Naive B cell (primary cell): Measurements from ENCODE around the gene NMNAT3. TPM values are rescaled to one million over a fixed set of nuclear protein-coding genes. Genes with fewer than 3 reads are reported as not detected.

ENCODE experiments used
- ATAC-seq, 2 donors: fragments of 150-1000 bp; cut with Tn5 transposase; 2 replicates each; pipeline ENCODE4 v1.10.0; 2021; ENCODE audit warnings: low read depth in 2 of 2, mild to moderate bottlenecking in 2 of 2, moderate library complexity in 2 of 2
- DNase-seq: peaks from one replicate; pipeline ENCODE4 v3.0.0; 2022
- H3K27ac Mint-ChIP-seq, 6 donors: one replicate each; pipeline ENCODE4 v1.8.0; 2020 to 2022; ENCODE audit warnings: mild to moderate bottlenecking in 6 of 6, mixed read lengths in 6 of 6, moderate library complexity in 5 of 6, inconsistent platforms in 2 of 6
- H3K27me3 Mint-ChIP-seq, 3 donors: one replicate each; pipeline ENCODE4 v1.8.0; 2021 to 2022; ENCODE audit warnings: mixed read lengths in 3 of 3, mild to moderate bottlenecking in 1 of 3
- H3K36me3 Mint-ChIP-seq, 2 donors: one replicate each; pipeline ENCODE4 v1.8.0; 2020 to 2022; ENCODE audit warnings: mixed read lengths in 2 of 2, inconsistent platforms in 1 of 2, mild to moderate bottlenecking in 1 of 2
- H3K4me1 Mint-ChIP-seq, 3 donors: one replicate each; pipeline ENCODE4 v1.8.0; 2020 to 2022; ENCODE audit warnings: mixed read lengths in 3 of 3, inconsistent platforms in 1 of 3, mild to moderate bottlenecking in 1 of 3, moderate library complexity in 1 of 3
- H3K4me3 Mint-ChIP-seq, 8 donors: one replicate each; pipeline ENCODE4 v1.8.0; 2020 to 2022; ENCODE audit warnings: mild to moderate bottlenecking in 8 of 8, mixed read lengths in 8 of 8, moderate library complexity in 8 of 8, inconsistent platforms in 2 of 8
- H3K9me3 Mint-ChIP-seq, 7 donors: one replicate each; pipeline ENCODE4 v1.8.0; 2020 to 2022; ENCODE audit warnings: mixed read lengths in 7 of 7, mild to moderate bottlenecking in 5 of 7, inconsistent platforms in 2 of 7, moderate library complexity in 1 of 7
- polyA plus RNA-seq, 6 donors: library from polyadenylated mRNA; unstranded; fragments of 300-500 nt; fragmentation: Illumina TruSeq; gene quantifications; one replicate each; pipeline ENCODE4 v1.2.3, GENCODE V29; 2021; ENCODE audit warnings: low read depth in 6 of 6

Gene NMNAT3
- polyA plus RNA-seq, 6 donors from 2014 or later, result 2.7 to 4.5 (median 3.3) TPM; not detected in 1

DNA sequence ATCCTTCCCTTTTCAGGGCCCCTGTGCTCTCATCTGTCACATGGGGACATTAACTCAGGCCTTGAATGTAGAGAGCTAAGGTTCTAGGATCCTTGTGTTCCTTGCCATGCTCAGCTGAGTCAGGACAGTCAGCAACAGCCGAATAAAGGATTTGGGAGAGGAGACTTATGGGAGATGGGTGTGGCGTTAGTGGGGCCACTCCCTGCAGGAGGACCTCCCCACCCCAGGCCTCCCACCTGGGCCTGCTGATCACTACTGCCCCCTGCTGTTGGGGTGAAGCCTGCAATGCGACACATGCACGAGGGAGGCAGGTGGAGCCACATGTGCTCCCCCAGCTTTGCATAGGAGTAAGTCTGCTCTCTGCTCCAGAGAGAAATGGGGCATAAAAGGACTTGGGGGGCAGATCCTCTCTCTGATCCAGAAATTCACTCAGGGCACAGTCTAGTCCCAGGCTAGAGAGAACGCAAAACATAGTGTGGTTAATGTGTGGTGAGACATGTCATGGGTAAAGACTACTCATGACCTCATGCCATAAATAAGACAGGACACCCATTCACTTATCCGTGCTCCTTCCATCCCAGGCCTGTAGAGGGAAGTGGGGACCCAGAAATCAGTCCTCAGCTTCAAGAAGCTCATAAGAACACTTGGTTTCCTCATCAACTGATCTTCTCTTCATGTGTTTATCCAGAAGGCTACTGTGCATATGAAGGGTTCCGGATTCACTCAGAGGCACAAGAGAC lies 157.6 kb downstream of the NMNAT3 start:
- DNase-seq, result no peak
- Mint-ChIP-seq H3K9me3 (no peaks in the 10 kb centered on the region), H3K27me3 (peaks cover 0 to 4% (median 0%) of the 10 kb centered on the region in 3 donors), H3K27ac (peak overlapping the region in 1 of 6 donors; percentile 51), H3K4me3 (peak overlapping the region in 1 of 8 donors; percentile 56), H3K36me3 (no peaks in the 10 kb centered on the region), H3K4me1 (peaks cover 0 to 8% (median 6%) of the 10 kb centered on the region in 3 donors)
- no peak for ATAC-seq

DNA sequence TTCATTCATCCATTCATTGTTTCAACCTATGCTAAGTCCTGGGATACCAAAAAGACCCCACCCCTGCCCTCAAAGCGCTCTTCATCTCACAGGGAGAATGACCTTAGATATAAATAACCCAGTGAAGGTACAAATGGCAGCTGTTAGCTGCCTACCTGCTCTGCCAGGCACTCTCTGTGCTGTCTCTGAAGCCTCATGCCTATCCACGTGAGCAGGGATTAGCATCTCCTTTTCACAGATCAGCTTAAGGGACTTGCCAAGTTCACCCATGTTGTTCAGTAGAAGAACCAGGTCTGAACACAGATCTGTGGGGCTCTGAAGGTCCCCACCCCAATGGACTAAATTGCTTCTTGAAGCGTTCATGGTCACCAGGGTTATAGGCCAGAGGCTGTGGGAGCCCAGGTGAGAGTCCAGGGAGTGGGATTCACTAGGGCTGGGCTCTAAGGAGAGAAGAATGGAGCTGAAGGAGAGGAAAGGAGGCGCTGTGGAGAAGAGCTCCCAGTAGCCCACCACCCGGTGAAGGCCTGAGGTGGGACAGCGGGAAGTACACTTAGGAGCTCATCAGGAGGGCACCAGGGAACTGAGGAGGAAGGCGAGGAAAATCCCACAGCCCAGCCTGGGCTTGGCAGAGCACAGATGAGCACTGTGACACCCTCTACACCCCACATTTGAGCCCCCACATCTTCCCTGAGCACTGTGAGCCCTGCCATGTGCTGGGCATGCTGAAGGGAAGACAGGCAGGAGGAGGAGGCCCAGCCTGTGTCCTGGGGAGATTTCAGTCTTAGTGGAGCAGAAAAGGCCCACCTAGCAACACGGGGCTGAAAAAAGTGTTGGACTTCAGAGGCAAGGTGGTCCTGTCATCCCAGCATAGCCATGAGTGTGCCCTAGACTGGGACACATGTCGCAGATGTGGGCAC lies 158.6 kb downstream of the NMNAT3 start:
- DNase-seq (no peak), ATAC-seq (no peak)
- no peaks in the 10 kb centered on the region for H3K36me3 Mint-ChIP-seq
- no peak overlapping the region for H3K27ac Mint-ChIP-seq
- no peaks in the 10 kb centered on the region for H3K9me3 Mint-ChIP-seq
- H3K27me3 Mint-ChIP-seq, result peaks cover 0 to 4% (median 0%) of the 10 kb centered on the region in 3 donors
- H3K4me3 Mint-ChIP-seq, result no peak overlapping the region
- peaks cover 0 to 8% (median 6%) of the 10 kb centered on the region in 3 donors for H3K4me1 Mint-ChIP-seq

DNA sequence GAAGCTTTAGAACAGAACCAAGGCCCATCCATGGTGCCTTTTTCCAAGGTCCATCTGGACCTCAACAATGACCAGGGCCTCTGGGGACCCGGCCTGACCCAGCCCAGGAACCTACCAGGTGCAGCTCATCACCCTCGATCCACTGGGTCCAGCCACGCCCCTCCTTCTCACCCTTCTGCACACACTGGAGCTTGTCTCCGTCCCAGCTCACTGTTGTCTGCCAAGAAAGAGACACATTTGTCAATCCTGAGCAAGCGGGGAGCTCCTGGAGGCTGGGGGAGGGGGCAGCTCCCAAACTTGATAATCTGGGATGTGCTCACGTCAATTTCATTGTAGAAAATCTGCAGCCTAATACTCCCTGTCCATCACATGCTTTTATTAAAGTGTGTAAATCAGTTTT lies 159.5 kb downstream of the NMNAT3 start:
- peaks cover 0 to 4% (median 0%) of the 10 kb centered on the region in 3 donors for H3K27me3 Mint-ChIP-seq
- DNase-seq, result no peak
- H3K27ac Mint-ChIP-seq, result no peak overlapping the region
- H3K4me1 Mint-ChIP-seq, result peaks cover 0 to 8% (median 6%) of the 10 kb centered on the region in 3 donors
- H3K9me3 Mint-ChIP-seq, result no peaks in the 10 kb centered on the region
- H3K4me3 Mint-ChIP-seq, result no peak overlapping the region
- no peak for ATAC-seq
- H3K36me3 Mint-ChIP-seq, result no peaks in the 10 kb centered on the region

DNA sequence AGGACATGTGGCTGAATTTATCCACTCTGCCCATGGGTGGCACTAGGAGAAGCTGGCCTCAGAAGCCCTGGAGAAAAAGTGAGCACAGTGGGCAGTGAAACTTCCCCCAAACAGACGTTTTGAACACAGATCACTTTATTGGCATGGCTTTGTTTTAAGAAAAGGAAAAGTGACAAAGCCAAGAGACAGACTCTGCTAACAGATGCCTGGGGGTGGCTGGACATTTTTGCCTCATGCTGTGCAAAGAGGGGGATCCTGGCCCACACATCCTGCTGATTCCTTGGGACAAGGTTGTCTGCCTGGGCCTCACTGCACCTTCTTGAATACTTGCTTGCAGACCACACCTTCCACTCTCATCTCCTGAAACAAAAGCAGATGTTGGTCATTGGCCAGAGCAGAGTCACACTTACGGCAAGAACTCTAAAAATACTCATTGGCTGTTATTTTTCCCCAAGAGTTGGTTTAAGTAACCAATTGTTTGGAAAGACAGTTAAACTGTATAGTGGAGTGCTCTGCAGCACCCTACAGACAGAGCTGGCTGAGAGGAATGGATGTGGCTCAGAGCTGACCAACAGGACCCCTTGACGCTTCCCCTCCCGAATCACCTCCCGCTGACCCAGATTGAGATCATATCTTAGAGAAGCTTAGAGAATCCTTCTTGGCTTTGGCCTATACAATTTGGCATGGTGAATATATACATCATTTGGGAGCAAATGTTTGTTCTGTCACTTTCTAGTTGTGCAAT lies 160.3 kb downstream of the NMNAT3 start:
- no peak for DNase-seq
- Mint-ChIP-seq H3K4me1 (peaks cover 0 to 8% (median 6%) of the 10 kb centered on the region in 3 donors), H3K9me3 (no peaks in the 10 kb centered on the region), H3K27ac (no peak overlapping the region), H3K27me3 (peaks cover 0 to 3% (median 0%) of the 10 kb centered on the region in 3 donors), H3K36me3 (no peaks in the 10 kb centered on the region), H3K4me3 (no peak overlapping the region)
- no peak for ATAC-seq

DNA sequence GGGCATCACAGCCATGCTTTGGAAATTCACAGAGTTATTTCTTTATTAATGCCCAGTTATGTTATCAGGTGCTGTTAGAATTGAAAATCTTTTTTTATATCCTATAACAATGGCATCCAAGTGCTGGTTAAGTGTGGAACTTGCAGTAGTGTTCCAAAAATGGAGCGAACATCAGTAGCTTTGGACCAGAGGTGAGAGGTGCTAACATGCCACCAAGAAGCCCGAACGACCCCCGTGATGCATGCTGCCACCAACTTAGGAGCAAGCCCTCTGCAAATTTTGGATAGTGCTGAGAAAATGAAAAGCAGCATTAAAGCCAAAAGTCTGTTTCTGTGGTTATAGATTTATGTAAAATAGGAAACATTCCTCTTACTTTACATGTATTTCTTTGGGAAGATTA lies 163.0 kb downstream of the NMNAT3 start:
- H3K9me3 Mint-ChIP-seq, result no peaks in the 10 kb centered on the region
- H3K27me3 Mint-ChIP-seq, result no peaks in the 10 kb centered on the region
- peaks cover 0 to 3% (median 0%) of the 10 kb centered on the region in 3 donors for H3K4me1 Mint-ChIP-seq
- DNase-seq (no peak), ATAC-seq (no peak)
- peak overlapping the region in 1 of 6 donors; percentile 32 for H3K27ac Mint-ChIP-seq
- no peaks in the 10 kb centered on the region for H3K36me3 Mint-ChIP-seq
- no peak overlapping the region for H3K4me3 Mint-ChIP-seq

Other genes starting within 250 kb of the NMNAT3 start
- gene RBP2, start 201.5 kb downstream of the NMNAT3 start, polyA plus RNA-seq, result not detected
- under 1 TPM in 1 of 6 donors, not detected in 5; 0.34 TPM for gene RBP1, start 138.2 kb downstream of the NMNAT3 start, polyA plus RNA-seq